ENCODE results near the gene CSRNP3.
A peak's percentile ranks its signal among the peaks of the same experiment; 100 is the strongest.
"Not testable (repeated sequence)": the region's sequence is repeated elsewhere in the genome, so short reads cannot be mapped to it uniquely, and the experiment has no call there.

CSRNP3 gene

GRCh38 chr2:165558832-165559231, 89.3 kb downstream of the CSRNP3 start:
- no peak for DNase-seq

GRCh38 chr2:165560377-165560988, 91.0 kb downstream of the CSRNP3 start:
- DNase-seq: no peak

- DNase-seq: no peak
These were observed 92.0 kb downstream of the CSRNP3 start for GRCh38 chr2:165561516-165561915.

GRCh38 chr2:165562233-165562632, 92.7 kb downstream of the CSRNP3 start:
- DNase-seq: no peak

- DNase-seq: no peak
These were observed 94.1 kb downstream of the CSRNP3 start for GRCh38 chr2:165563468-165564225.

GRCh38 chr2:165566008-165566407, 96.5 kb downstream of the CSRNP3 start:
- DNase-seq: no peak

GRCh38 chr2:165567273-165567672, 97.8 kb downstream of the CSRNP3 start:
- DNase-seq: no peak

GRCh38 chr2:165568361-165568760, 98.9 kb downstream of the CSRNP3 start:
- no peak for DNase-seq

GRCh38 chr2:165571477-165571876, 102.0 kb downstream of the CSRNP3 start:
- no peak for DNase-seq

- no peak for DNase-seq
These were observed 102.7 kb downstream of the CSRNP3 start for GRCh38 chr2:165572151-165572550.

- peak; percentile 22 for DNase-seq
These were observed 104.3 kb downstream of the CSRNP3 start for GRCh38 chr2:165573534-165574461.

GRCh38 chr2:165575044-165575615, 105.6 kb downstream of the CSRNP3 start:
- DNase-seq: no peak

- DNase-seq: no peak
These were observed 107.1 kb downstream of the CSRNP3 start for GRCh38 chr2:165576409-165577154.

- no peak for DNase-seq
These were observed 112.9 kb downstream of the CSRNP3 start for GRCh38 chr2:165582409-165582808.

GRCh38 chr2:165582863-165583506, 113.5 kb downstream of the CSRNP3 start:
- DNase-seq: no peak

- no peak for DNase-seq
These were observed 114.7 kb downstream of the CSRNP3 start for GRCh38 chr2:165584126-165584654.

GRCh38 chr2:165586019-165586418, 116.5 kb downstream of the CSRNP3 start:
- DNase-seq: no peak

- DNase-seq: no peak
These were observed 117.9 kb downstream of the CSRNP3 start for GRCh38 chr2:165587335-165587938.

GRCh38 chr2:165590999-165591398, 121.5 kb downstream of the CSRNP3 start:
- DNase-seq: not testable (repeated sequence)

GRCh38 chr2:165593081-165593480, 123.6 kb downstream of the CSRNP3 start:
- DNase-seq: peak; percentile 11
